Right ventricle myocardium superior (tissue), 1 donor: ENCODE measurements around the gene NOTCH4. TPM values are rescaled to one million over a fixed set of nuclear protein-coding genes. Genes with fewer than 3 reads are reported as not detected.
"Not testable (repeated sequence)": the region's sequence is repeated elsewhere in the genome, so short reads cannot be mapped to it uniquely, and the experiment has no call there.

Source experiments
- ATAC-seq: fragments of 200-7000 bp; cut with Tn5 transposase; one replicate; pipeline ENCODE4 v1.9.1; 2020; ENCODE audit warnings: mild to moderate bottlenecking; ENCODE audit not compliant: poor library complexity
- DNase-seq: peaks from one replicate; pipeline ENCODE4 v3.0.0-alpha.2; 2020
- intact Hi-C: fragments of 100-400 bp; cut with DNase I; formaldehyde crosslinking; loops from one replicate; pipeline ENCODE4 v1.11.2; 2022
- total RNA-seq: library from RNA; stranded (reverse); fragmentation: NEBNext Ultra II Directional; extraction: Animal tissue kit (Norgen Biotek cat#: 25700); gene quantifications from one replicate; pipeline ENCODE4 v1.2.1, GENCODE V29; 2021
- donor health status: DM: no; HTN: yes; CAD: no; lungs with severe emphysema.

Gene NOTCH4
- total RNA-seq, 1 donor from 2014 or later: 22.4 TPM

DNA sequence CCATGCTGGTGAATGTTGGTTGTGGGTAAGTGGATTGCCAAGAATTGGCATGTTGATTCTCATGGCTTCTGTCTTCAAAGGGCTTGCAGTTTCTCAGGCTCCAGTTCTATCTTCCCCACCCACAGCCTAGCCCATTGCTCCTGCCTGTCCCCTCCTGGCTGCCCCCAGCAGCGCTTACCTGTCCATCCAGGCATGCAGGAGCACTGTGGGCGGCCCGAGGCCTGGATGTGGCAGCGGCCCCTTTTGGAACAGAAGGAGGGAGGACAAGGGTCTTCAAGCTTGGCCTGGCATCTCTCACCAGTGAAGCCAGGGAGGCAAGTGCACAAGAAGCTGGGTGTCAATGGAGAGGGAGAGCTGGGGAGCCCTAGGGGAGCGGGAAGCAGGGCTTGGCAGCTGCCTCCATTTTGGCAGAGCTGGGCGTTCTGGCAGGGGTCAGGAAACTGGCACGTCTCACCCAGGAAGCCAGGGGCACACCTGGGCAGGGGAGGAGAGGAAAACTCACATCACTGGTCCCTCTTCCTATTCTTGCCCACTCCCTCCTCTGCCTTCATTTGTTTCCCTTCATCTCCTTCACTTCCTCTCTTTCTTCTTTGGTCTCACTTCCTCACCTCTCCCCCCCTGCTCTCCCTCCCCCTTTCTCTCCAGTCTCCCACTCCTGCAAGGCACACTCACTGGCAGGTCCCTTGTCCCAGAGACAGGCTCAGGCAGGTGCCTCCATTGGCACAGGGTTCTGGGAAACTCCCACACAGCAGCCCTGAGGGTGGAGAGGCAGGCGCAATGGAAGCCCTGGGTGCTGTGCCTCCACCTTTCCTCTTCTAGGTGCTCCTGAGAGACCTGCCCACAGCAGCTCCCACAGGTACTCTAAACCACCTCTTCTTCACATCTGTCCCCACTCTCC lies 1.3 kb downstream of the NOTCH4 start:
- intact Hi-C loops: no loop called here
- DNase-seq (no peak), ATAC-seq (no peak)

DNA sequence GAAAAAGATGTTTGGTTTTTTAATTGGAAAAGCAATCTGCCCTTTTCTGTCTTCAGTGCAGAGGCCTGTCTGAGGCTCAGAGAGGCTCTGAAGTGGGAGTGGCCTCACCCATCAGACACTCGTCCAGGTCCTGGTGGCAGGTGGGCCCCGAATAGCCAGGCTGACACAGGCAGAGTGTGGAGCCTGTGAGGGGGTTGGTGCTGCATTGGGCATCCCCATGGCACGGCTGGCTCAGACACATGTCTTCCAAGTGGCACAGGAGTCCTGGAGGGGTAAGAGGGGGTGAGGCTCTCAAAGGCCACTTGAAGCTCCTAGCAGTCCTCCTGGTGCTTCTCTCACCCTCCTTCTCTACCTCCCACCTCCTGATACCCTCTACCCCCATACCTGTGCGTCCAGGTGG lies 3.8 kb downstream of the NOTCH4 start:
- intact Hi-C loops: no loop called here
- no peak for ATAC-seq
- DNase-seq: no peak

DNA sequence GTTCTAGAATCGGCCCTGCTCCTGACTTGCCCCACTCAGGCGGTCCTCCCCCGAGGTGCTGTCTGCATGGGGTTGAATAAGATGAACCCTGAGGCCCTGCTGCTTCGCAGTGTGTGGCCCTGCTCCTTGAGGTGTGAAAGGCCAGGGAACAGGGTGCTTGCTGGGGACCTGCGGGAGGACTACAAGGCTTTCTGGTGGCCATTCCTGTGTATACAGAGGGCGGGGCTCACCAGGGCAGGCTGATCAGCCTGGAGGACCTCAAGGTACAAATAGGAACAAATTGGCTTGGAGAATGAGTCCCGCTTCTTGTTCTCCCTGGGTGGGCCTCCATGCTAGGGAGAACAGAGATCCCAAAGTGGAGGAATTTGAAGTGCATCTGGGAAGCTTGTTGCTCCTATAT lies 5.7 kb downstream of the NOTCH4 start:
- intact Hi-C loops: no loop called here
- no peak for ATAC-seq
- no peak for DNase-seq

DNA sequence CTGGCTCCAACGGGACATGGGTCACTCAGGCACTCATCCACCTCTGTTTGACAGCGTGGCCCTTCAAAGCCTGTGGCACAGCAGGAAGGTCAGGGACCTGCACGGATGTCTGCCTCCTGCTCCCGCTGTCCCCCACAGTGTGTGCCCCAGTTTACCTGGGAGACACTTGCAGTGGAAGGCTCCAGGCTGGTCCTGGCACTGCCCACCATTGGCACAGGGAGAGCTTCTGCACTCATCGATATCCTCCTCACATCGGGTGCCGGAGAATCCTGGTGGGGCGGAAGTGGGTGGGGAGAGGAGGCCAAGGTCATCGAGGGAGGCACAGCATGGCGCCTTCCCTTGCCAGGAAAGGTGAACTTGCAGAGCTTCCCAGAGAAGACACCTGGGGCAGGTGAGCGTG lies 6.9 kb downstream of the NOTCH4 start:
- intact Hi-C loops: no loop called here
- ATAC-seq: no peak

DNA sequence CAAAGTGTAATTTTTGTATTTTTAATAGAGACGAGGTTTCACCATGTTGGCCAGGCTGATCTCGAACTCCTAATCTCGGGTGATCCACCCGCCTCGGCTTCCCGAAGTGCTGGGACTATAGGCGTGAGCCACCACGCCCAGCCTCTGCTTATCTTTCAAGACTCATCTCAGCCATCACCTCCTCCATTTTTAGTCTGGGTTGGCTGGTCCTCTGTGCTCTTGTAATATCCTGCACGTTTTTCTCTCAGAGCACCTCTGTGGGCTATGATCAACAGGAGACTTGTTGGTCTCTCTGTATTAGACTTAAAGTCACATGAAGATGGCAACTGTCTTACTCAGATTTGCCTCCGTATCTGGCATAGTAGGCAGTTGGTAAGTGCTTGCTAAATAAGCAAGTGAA lies 7.6 kb downstream of the NOTCH4 start:
- DNase-seq (no peak), ATAC-seq (no peak)
- intact Hi-C loops: no loop called here

More for the DNA sequence above, 6.9 kb downstream of the NOTCH4 start:
- DNase-seq: no peak

- intact Hi-C loops: no loop called here
- no peak for ATAC-seq
- no peak for DNase-seq
Observed at GRCh38 chr6:32215617-32216016, 8.2 kb downstream of the NOTCH4 start.

- intact Hi-C loops: no loop called here
- ATAC-seq (no peak), DNase-seq (no peak)
Observed at GRCh38 chr6:32214126-32214525, 9.7 kb downstream of the NOTCH4 start.

- ATAC-seq: no peak
- no peak for DNase-seq
- intact Hi-C loops: no loop called here
Observed at GRCh38 chr6:32213649-32214048, 10.2 kb downstream of the NOTCH4 start.

- ATAC-seq (no peak), DNase-seq (no peak)
- intact Hi-C loops: no loop called here
Observed at GRCh38 chr6:32212076-32212760, 11.6 kb downstream of the NOTCH4 start.

GRCh38 chr6:32211432-32211831 lies 12.4 kb downstream of the NOTCH4 start:
- intact Hi-C loops, DNase-seq, ATAC-seq: not testable (repeated sequence)

- intact Hi-C loops: no loop called here
- DNase-seq (no peak), ATAC-seq (no peak)
Observed at GRCh38 chr6:32210191-32210601, 13.7 kb downstream of the NOTCH4 start.

- DNase-seq (no peak), ATAC-seq (no peak)
- intact Hi-C loops: no loop called here
Observed at GRCh38 chr6:32208996-32209395, 14.9 kb downstream of the NOTCH4 start.

- intact Hi-C loops: no loop called here
- DNase-seq: no peak
- ATAC-seq: no peak
Observed at GRCh38 chr6:32204268-32204715, 19.6 kb downstream of the NOTCH4 start.

- ATAC-seq (no peak), DNase-seq (no peak)
- intact Hi-C loops: no loop called here
Observed at GRCh38 chr6:32203426-32204267, 20.2 kb downstream of the NOTCH4 start.

DNA sequence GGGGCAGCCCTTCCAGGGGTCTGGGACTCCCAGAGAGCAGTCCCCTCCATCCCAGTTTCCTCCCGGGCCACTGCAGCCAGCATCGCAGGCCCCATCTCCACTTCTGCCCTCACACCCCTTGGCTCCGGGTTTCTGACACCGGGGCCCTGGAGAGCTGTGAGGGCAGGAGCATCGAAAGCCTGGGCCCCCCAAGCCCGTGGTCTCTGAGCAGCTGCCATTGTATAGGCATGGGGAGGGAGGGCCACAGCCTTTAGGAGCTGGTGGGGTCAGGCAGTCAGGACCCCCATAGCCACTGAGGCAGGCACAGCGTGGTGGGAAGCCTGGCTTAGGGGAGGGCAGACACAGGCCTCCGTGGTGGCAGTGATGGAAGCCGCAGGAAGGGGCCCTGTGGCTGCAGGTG lies 21.7 kb downstream of the NOTCH4 start:
- intact Hi-C loops: no loop called here
- ATAC-seq (no peak), DNase-seq (no peak)

DNA sequence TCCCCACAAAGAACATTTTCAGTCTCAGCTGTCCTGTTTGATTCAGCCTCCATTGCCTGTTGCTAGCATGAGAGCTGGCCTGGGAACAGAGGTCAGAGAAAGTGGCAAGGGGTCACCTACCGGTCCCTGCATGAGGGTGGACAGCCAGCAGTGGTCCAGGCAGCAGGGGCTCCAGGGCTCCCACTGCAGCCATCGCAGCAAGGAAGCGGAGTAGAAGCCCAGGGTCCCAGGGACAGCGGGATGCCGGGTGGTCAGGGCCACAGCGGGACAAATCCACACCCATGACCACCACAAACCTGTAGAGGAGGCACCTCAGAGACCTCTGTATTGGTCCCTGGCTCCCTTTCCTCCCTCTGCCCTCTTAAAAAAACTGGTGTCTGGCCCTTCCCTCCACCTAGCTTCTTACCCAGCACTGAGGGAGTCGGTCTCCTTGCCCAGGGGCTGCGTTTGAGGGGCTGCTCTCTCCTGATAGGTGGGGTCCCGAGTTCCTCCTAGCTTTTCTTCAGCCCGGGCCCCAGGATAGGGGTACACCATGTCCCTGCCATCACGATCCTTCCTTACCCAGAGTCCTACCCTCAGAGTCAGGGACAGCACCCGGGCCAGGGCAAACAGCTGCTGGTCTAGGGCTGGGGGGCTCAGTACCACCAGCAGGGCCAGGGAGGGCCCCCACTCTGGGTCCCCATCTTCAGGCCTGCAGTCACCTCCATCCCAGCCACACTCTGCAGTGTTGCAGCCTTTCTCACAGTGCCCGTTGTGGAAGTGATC lies 23.0 kb downstream of the NOTCH4 start:
- intact Hi-C loops: no loop called here
- ATAC-seq: no peak

DNA sequence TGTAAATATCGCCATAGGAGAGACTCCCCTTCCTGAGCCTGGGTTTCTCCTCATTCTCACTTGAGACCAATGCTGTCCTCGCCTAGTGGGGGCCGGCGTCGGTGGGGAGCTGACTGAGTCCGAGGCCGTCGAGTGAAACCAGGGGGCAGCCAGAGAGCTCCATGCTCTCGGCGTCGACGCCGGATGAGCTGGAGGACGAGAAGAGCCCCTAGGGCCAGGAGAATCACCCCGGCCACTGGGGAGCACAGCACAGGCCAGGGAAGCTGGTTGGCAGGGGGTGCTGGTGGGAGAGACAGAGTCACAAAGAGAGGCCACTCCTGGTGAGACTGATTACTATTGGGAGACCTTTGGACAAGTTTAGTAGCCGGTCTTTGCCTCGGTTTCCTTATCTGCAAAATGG lies 25.0 kb downstream of the NOTCH4 start:
- ATAC-seq (no peak), DNase-seq (no peak)
- intact Hi-C loops: no loop called here

More for the DNA sequence above, 23.0 kb downstream of the NOTCH4 start:
- no peak for DNase-seq

DNA sequence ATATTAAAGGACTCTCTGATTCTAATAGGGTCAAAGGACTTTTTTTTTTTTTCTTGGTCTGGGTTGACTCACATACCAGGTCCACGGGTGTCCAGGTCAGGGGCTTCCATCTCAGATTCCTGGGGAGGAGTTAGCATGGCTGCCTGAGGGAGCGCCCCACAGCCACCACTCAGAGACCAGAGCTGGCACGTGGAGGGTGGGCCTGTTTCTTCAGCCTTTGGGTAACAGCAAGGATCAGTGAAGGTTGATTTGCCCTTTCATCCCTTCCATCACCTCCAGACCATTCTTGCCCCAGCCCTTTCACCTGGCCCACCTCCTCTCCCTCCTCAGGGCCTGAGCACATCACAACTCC lies 25.5 kb downstream of the NOTCH4 start:
- no peak for ATAC-seq
- DNase-seq: no peak
- intact Hi-C loops: no loop called here
